Pancreas (tissue), 10 donors: ENCODE data around the gene LRRN2. TPM values are rescaled to one million over a fixed set of nuclear protein-coding genes. Genes with fewer than 3 reads are reported as not detected.

Source experiments
- ATAC-seq, 4 donors: fragments of 200-7000 bp; cut with Tn5 transposase; one replicate each; pipeline versions ENCODE4 v1.8.0 to v1.9.1; 2020; ENCODE audit warnings: mild to moderate bottlenecking in 4 of 4, moderate library complexity in 4 of 4
- DNase-seq, 6 donors: peaks; one replicate each; pipeline ENCODE4 v3.0.0-alpha.2; 2020
- FAIRE-seq: peaks from 2 replicates; lab custom pipeline; 2012; peaks lifted over from hg19 to GRCh38; lab: Jason Lieb, UNC
- H3K27ac ChIP-seq, 4 donors: fragments of 200-600 bp; sonication (generic); 1 replicate in 3 of 4; 2 replicates in 1 of 4; pipeline versions ENCODE4 v1.5.0 to v1.8.0; 2020
- H3K27me3 ChIP-seq, 4 donors: fragments of 200-600 bp; one replicate each; pipeline ENCODE4 v1.8.0; 2021
- H3K36me3 ChIP-seq, 3 donors: fragments of 200-600 bp; sonication (generic) in 1 of 3; one replicate each; pipeline versions ENCODE4 v1.5.0 to v1.8.0; 2020 to 2021
- H3K4me1 ChIP-seq, 3 donors: fragments of 200-600 bp; one replicate each; pipeline ENCODE4 v1.8.0; 2021
- H3K4me3 ChIP-seq, 4 donors: fragments of 200-600 bp; sonication (generic) in 2 of 4; one replicate each; pipeline versions ENCODE4 v1.5.0 to v1.8.0; 2020 to 2021
- H3K9me3 ChIP-seq, 4 donors: fragments of 200-600 bp; one replicate each; pipeline ENCODE4 v1.8.0; 2021
- CTCF ChIP-seq, 4 donors: fragments of 200-600 bp; sonication (generic) in 3 of 4; IDR thresholded peaks; one replicate each; pipeline versions ENCODE4 v1.5.0 to v1.8.0; 2021; ENCODE audit warnings: antibody characterized with exemption in 4 of 4
- WGBS, 2 donors: extraction: QIAGEN DNeasy Blood & Tissue Kit; methylation state at CpG; one replicate each; pipeline ENCODE4 v1.1.7; 2013; 5-methylcytosine and 5-hydroxymethylcytosine counted together
- intact Hi-C, 3 donors: fragments of 100-400 bp; cut with DNase I; formaldehyde crosslinking; loops; one replicate each; pipeline versions ENCODE4 v1.11.1 to v1.14.2; 2022
- polyA plus RNA-seq, 2 donors: library from polyadenylated mRNA; stranded (reverse); fragments of 200-250 nt; gene quantifications; one replicate each; pipeline ENCODE4 v1.2.3, GENCODE V29; 2013
- total RNA-seq, 6 donors: library from RNA; stranded (reverse); fragmentation: NEBNext Ultra II Directional in 4 of 6; extraction: Animal tissue kit (Norgen Biotek cat#: 25700) in 4 of 6; gene quantifications; one replicate each; pipeline versions ENCODE4 v1.2.1 to v1.2.4, GENCODE V29; 2021 to 2023
- donor health status: healthy with polysubstance abuse.
- donor health status: DM: no; HTN: no; CAD: no; lungs with moderate emphysema.
- donor health status: DM: no; HTN: no; CAD: no.
- donor health status: control.
- donor health status: control.
- donor health status: Bipolar disorder and iron deficiency.
- donor health status: DM: yes; HTN: yes; CAD: no.
- donor health status: DM: no; HTN: no; CAD: no.
- donor health status: DM: no; HTN: no; CAD: no.
- donor health status: DM: yes; HTN: yes; CAD: no.

The LRRN2 gene
- total and polyA plus RNA-seq, 8 donors, result 0.24 to 3.7 (median 0.58) TPM

- intact Hi-C loops, result no loop called here
- 87 to 90% methylated on average over 8 of the region's 8 CpGs for WGBS, 2 donors
- H3K4me1 ChIP-seq, result no peaks in the 10 kb centered on the region
- H3K36me3 ChIP-seq, result no peaks in the 10 kb centered on the region
- H3K9me3 ChIP-seq, result no peaks in the 10 kb centered on the region
- H3K27ac ChIP-seq, result no peak overlapping the region
- FAIRE-seq (no peak), DNase-seq (no peak), ATAC-seq (no peak)
- no peak overlapping the region for H3K4me3 ChIP-seq
- no peaks in the 10 kb centered on the region for H3K27me3 ChIP-seq
- TF ChIP-seq CTCF (IDR thresholded peaks at IDR 0.05), result no peak
These were observed 96.0 kb downstream of the LRRN2 start for GRCh38 chr1:204589409-204590038.

GRCh38 chr1:204588826-204589225 is 96.7 kb downstream of the LRRN2 start:
- WGBS, 2 donors, result 72 to 73% methylated on average over 5 of the region's 5 CpGs
- H3K27ac ChIP-seq, result no peak overlapping the region
- TF ChIP-seq CTCF (IDR thresholded peaks at IDR 0.05), result no peak
- H3K36me3 ChIP-seq, result no peaks in the 10 kb centered on the region
- no peak overlapping the region for H3K4me3 ChIP-seq
- no peaks in the 10 kb centered on the region for H3K9me3 ChIP-seq
- intact Hi-C loops, result no loop called here
- H3K4me1 ChIP-seq, result no peaks in the 10 kb centered on the region
- ATAC-seq (no peak), DNase-seq (no peak), FAIRE-seq (no peak)
- H3K27me3 ChIP-seq, result no peaks in the 10 kb centered on the region

- Histone ChIP-seq H3K27me3 (no peaks in the 10 kb centered on the region), H3K4me3 (no peak overlapping the region), H3K4me1 (no peaks in the 10 kb centered on the region), H3K36me3 (no peaks in the 10 kb centered on the region), H3K27ac (no peak overlapping the region), H3K9me3 (no peaks in the 10 kb centered on the region)
- ATAC-seq (no peak), DNase-seq (no peak), FAIRE-seq (no peak)
- no peak for TF ChIP-seq CTCF (IDR thresholded peaks at IDR 0.05)
- intact Hi-C loops, result no loop called here
- WGBS, 2 donors, result 83 to 85% methylated on average over 6 of the region's 6 CpGs
These were observed 97.9 kb downstream of the LRRN2 start for GRCh38 chr1:204587621-204588020.

- Histone ChIP-seq H3K36me3 (no peaks in the 10 kb centered on the region), H3K4me1 (no peaks in the 10 kb centered on the region), H3K27ac (no peak overlapping the region), H3K4me3 (no peak overlapping the region), H3K9me3 (no peaks in the 10 kb centered on the region), H3K27me3 (no peaks in the 10 kb centered on the region)
- no peak for TF ChIP-seq CTCF (IDR thresholded peaks at IDR 0.05)
- intact Hi-C loops, result no loop called here
- FAIRE-seq (no peak), ATAC-seq (no peak), DNase-seq (no peak)
- WGBS, 2 donors, result 83 to 87% methylated on average over 11 of the region's 11 CpGs
These were observed 100.7 kb downstream of the LRRN2 start for GRCh38 chr1:204584699-204585372.
